Measurements from ENCODE around the gene TSPAN11. TPM values are rescaled to one million over a fixed set of nuclear protein-coding genes. Genes with fewer than 3 reads are reported as not detected.
"Not testable (repeated sequence)": the region's sequence is repeated elsewhere in the genome, so short reads cannot be mapped to it uniquely, and the experiment has no call there.

TSPAN11 gene
- total and polyA plus RNA-seq, 2 experiments from 2014 or later = 2.1 to 6.0 TPM

GRCh38 chr12:31011746-31012566 is 85.4 kb downstream of the TSPAN11 start:
- Histone ChIP-seq H3K4me2 (no peak overlapping the region), H2AFZ (no peak overlapping the region), H3K9me2 (ENCODE audit: insufficient read depth) (no peaks in the 10 kb centered on the region), H3K27me3 (ENCODE audit: insufficient read depth) (no peaks in the 10 kb centered on the region), H3K79me2 (replicated peaks; ENCODE audit: insufficient read depth) (no peaks in the 10 kb centered on the region), H3K4me1 (ENCODE audit: insufficient read depth) (no peaks in the 10 kb centered on the region), H3K4me3 (no peak overlapping the region), H3F3A (replicated peaks; ENCODE audit: low read depth) (no peaks in the 10 kb centered on the region), H3K27ac (ENCODE audit: low read depth) (no peak overlapping the region), H3K36me3 (ENCODE audit: insufficient read depth) (no peaks in the 10 kb centered on the region), H4K20me1 (replicated peaks; ENCODE audit: insufficient read depth) (no peaks in the 10 kb centered on the region)
- H3K36me3 Mint-ChIP-seq (ENCODE audit: low read depth) = no peaks in the 10 kb centered on the region
- H3K27me3 Mint-ChIP-seq (ENCODE audit: insufficient read depth, low read depth, poor library complexity) = peaks cover 8% of the 10 kb centered on the region
- no peak overlapping the region for H3K4me3 Mint-ChIP-seq
- DNase-seq (ENCODE audit: low spot score) (no peak), ATAC-seq (peak; percentile 30; the same call in 2 of the 3 replicates)
- no peak overlapping the region; the same call in 1 of the 2 replicates for H3K27ac Mint-ChIP-seq
- TF ChIP-seq, protein P1, sequence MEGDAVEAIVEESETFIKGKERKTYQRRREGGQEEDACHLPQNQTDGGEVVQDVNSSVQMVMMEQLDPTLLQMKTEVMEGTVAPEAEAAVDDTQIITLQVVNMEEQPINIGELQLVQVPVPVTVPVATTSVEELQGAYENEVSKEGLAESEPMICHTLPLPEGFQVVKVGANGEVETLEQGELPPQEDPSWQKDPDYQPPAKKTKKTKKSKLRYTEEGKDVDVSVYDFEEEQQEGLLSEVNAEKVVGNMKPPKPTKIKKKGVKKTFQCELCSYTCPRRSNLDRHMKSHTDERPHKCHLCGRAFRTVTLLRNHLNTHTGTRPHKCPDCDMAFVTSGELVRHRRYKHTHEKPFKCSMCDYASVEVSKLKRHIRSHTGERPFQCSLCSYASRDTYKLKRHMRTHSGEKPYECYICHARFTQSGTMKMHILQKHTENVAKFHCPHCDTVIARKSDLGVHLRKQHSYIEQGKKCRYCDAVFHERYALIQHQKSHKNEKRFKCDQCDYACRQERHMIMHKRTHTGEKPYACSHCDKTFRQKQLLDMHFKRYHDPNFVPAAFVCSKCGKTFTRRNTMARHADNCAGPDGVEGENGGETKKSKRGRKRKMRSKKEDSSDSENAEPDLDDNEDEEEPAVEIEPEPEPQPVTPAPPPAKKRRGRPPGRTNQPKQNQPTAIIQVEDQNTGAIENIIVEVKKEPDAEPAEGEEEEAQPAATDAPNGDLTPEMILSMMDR (conservative IDR thresholded peaks at IDR 0.05; ENCODE audit: low read depth in 2 of 2) = peak in 1 of 2 experiments; percentile 33; a peak in 2 of 4 replicates
- no peak for TF ChIP-seq POLR2AphosphoS5 (IDR thresholded peaks at IDR 0.05; ENCODE audit: low read depth)
- peaks cover 20% of the 10 kb centered on the region for H3K4me1 Mint-ChIP-seq
- H3K9me3 Mint-ChIP-seq = no peaks in the 10 kb centered on the region

DNA sequence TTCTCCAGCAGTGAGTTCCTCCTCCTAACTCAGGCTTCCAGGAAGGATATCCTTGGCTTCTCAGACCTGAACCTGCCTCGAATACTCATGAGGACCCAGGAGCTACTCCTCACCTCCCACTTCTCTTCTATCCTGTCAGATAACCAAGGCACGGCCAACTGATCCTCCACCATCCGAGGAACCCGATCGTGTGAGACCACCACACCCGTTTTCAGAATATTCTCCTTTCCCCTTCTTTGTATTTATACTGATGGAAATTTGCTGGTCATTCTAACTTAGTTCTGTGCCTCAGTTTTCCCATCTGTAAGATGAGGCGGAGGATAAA is 86.0 kb downstream of the TSPAN11 start:
- DNase-seq (ENCODE audit: low spot score); H2AFZ ChIP-seq; H3K27ac ChIP-seq (ENCODE audit: low read depth); H3K4me1 ChIP-seq (ENCODE audit: insufficient read depth); H3K79me2 ChIP-seq (replicated peaks; ENCODE audit: insufficient read depth); ATAC-seq; H3K27me3 Mint-ChIP-seq (ENCODE audit: insufficient read depth, low read depth, poor library complexity); H3K9me2 ChIP-seq (ENCODE audit: insufficient read depth); H3K36me3 Mint-ChIP-seq (ENCODE audit: low read depth); H3K9me3 Mint-ChIP-seq; H3K4me2 ChIP-seq; H3K27ac Mint-ChIP-seq; H3K36me3 ChIP-seq (ENCODE audit: insufficient read depth); H3F3A ChIP-seq (replicated peaks; ENCODE audit: low read depth); H4K20me1 ChIP-seq (replicated peaks; ENCODE audit: insufficient read depth); H3K27me3 ChIP-seq (ENCODE audit: insufficient read depth); H3K4me3 Mint-ChIP-seq; H3K4me3 ChIP-seq: not testable (repeated sequence)
- peaks cover 21% of the 10 kb centered on the region for H3K4me1 Mint-ChIP-seq

- DNase-seq (ENCODE audit: low spot score) (no peak), ATAC-seq (peak; percentile 22; the same call in 2 of the 3 replicates)
- no peaks in the 10 kb centered on the region for H3K79me2 ChIP-seq (replicated peaks; ENCODE audit: insufficient read depth)
- Mint-ChIP-seq H3K9me3 (peaks cover 6% of the 10 kb centered on the region; the same call in 2 of the 3 replicates), H3K27me3 (ENCODE audit: insufficient read depth, low read depth, poor library complexity) (peaks cover 5% of the 10 kb centered on the region), H3K4me1 (peaks cover 18% of the 10 kb centered on the region; the same call in 2 of the 3 replicates), H3K27ac (no peak overlapping the region), H3K4me3 (no peak overlapping the region), H3K36me3 (ENCODE audit: low read depth) (peaks cover 6% of the 10 kb centered on the region; the same call in 2 of the 3 replicates)
- H2AFZ ChIP-seq = no peak overlapping the region
- H3K27ac ChIP-seq (ENCODE audit: low read depth) = no peak overlapping the region
- H3F3A ChIP-seq (replicated peaks; ENCODE audit: low read depth) = no peaks in the 10 kb centered on the region
- H4K20me1 ChIP-seq (replicated peaks; ENCODE audit: insufficient read depth) = no peaks in the 10 kb centered on the region
- H3K4me1 ChIP-seq (ENCODE audit: insufficient read depth) = no peaks in the 10 kb centered on the region
- H3K36me3 ChIP-seq (ENCODE audit: insufficient read depth) = no peaks in the 10 kb centered on the region
- H3K4me3 ChIP-seq = no peak overlapping the region
- H3K27me3 ChIP-seq (ENCODE audit: insufficient read depth) = no peaks in the 10 kb centered on the region
- no peak overlapping the region for H3K4me2 ChIP-seq
- no peaks in the 10 kb centered on the region for H3K9me2 ChIP-seq (ENCODE audit: insufficient read depth)
- TF ChIP-seq POLR2AphosphoS5 (IDR thresholded peaks at IDR 0.05; ENCODE audit: low read depth) (no peak), NANOG (IDR thresholded peaks at IDR 0.05; ENCODE audit: borderline replicate concordance) (no peak), ZNF462 (CRISPR knock-in tag; IDR thresholded peaks at IDR 0.05) (no peak)
Observed at GRCh38 chr12:31015215-31015614, 88.7 kb downstream of the TSPAN11 start.

Measured in GM23338 (cell line).